H9 (cell line): Measurements from ENCODE around the gene TMTC3. TPM values are rescaled to one million over a fixed set of nuclear protein-coding genes. Genes with fewer than 3 reads are reported as not detected.

Experiments used
- DNase-seq: peaks from one replicate; pipeline ENCODE4 v3.0.0-alpha.2; 2017
- H2AFZ ChIP-seq: one replicate; pipeline ENCODE4 v1.6.1; 2013; ENCODE audit warnings: mild to moderate bottlenecking, low read length, control low read depth, moderate library complexity
- H2AK5ac ChIP-seq: 2 replicates; pipeline ENCODE4 v1.6.1; 2013; ENCODE audit warnings: low read length, control low read depth, mixed read lengths; ENCODE audit not compliant: insufficient read length
- H2BK120ac ChIP-seq: one replicate; pipeline ENCODE4 v1.6.1; 2013; ENCODE audit warnings: low read depth, mild to moderate bottlenecking, low read length, control low read depth, inconsistent platforms; ENCODE audit not compliant: poor library complexity, severe bottlenecking
- H2BK12ac ChIP-seq: 2 replicates; pipeline ENCODE4 v1.6.1; 2013; ENCODE audit warnings: low read length, control low read depth, mixed read lengths, low read depth; ENCODE audit not compliant: insufficient read length
- H2BK15ac ChIP-seq: 2 replicates; pipeline ENCODE4 v1.6.1; 2013; ENCODE audit warnings: low read depth, low read length, control low read depth
- H2BK20ac ChIP-seq: one replicate; pipeline ENCODE4 v1.6.1; 2013; ENCODE audit warnings: low read depth, mild to moderate bottlenecking, low read length, control low read depth, inconsistent platforms; ENCODE audit not compliant: poor library complexity, severe bottlenecking
- H2BK5ac ChIP-seq: 2 replicates; pipeline ENCODE4 v1.6.1; 2013; ENCODE audit warnings: low read length, control low read depth, mixed read lengths; ENCODE audit not compliant: insufficient read length
- H3K14ac ChIP-seq: 2 replicates; pipeline ENCODE4 v1.6.1; 2013; ENCODE audit warnings: low read length, control low read depth; ENCODE audit not compliant: insufficient read depth
- H3K18ac ChIP-seq: 2 replicates; pipeline ENCODE4 v1.6.1; 2013; ENCODE audit warnings: low read depth, mild to moderate bottlenecking, mixed read lengths, low read length, control low read depth; ENCODE audit not compliant: insufficient read length
- H3K23ac ChIP-seq: 2 replicates; pipeline ENCODE4 v1.6.1; 2013; ENCODE audit warnings: low read length, control low read depth, mixed read lengths, low read depth; ENCODE audit not compliant: insufficient read length
- H3K23me2 ChIP-seq: 2 replicates; pipeline ENCODE4 v1.6.1; 2013; ENCODE audit warnings: low read depth, mild to moderate bottlenecking, mixed read lengths, low read length, control low read depth; ENCODE audit not compliant: insufficient read length, poor library complexity, severe bottlenecking
- H3K27ac ChIP-seq: 2 replicates; pipeline ENCODE4 v1.5.1; 2013; ENCODE audit warnings: low read length, control low read depth, mixed read lengths, low read depth; ENCODE audit not compliant: insufficient read length
- H3K27me3 ChIP-seq: 2 replicates; pipeline ENCODE4 v1.6.1; 2013; ENCODE audit warnings: low read length, control low read depth, inconsistent platforms; ENCODE audit not compliant: insufficient read depth
- H3K4ac ChIP-seq: 2 replicates; pipeline ENCODE4 v1.6.1; 2013; ENCODE audit warnings: low read depth, mild to moderate bottlenecking, control low read depth, inconsistent platforms, low read length, moderate library complexity
- H3K4me1 ChIP-seq: 2 replicates; pipeline ENCODE4 v1.6.1; 2013; ENCODE audit warnings: low read length, control low read depth, inconsistent platforms; ENCODE audit not compliant: insufficient read depth
- H3K4me2 ChIP-seq: 2 replicates; pipeline ENCODE4 v1.6.1; 2013; ENCODE audit warnings: low read length, control low read depth, mixed read lengths; ENCODE audit not compliant: insufficient read length, insufficient read depth
- H3K56ac ChIP-seq: 2 replicates; pipeline ENCODE4 v1.6.1; 2013; ENCODE audit warnings: low read depth, mild to moderate bottlenecking, mixed read lengths, low read length, control low read depth; ENCODE audit not compliant: insufficient read length
- H3K79me1 ChIP-seq: 2 replicates; pipeline ENCODE4 v1.6.1; 2013; ENCODE audit warnings: low read depth, mild to moderate bottlenecking, moderate library complexity, low read length, control low read depth, inconsistent platforms; ENCODE audit not compliant: insufficient read depth, poor library complexity, severe bottlenecking
- H3K79me2 ChIP-seq: 2 replicates; pipeline ENCODE4 v1.6.1; 2013; ENCODE audit warnings: low read length, control low read depth, inconsistent platforms; ENCODE audit not compliant: insufficient read depth
- H3K9ac ChIP-seq: 2 replicates; pipeline ENCODE4 v1.6.1; 2013; ENCODE audit warnings: low read length, control low read depth, mixed read lengths; ENCODE audit not compliant: insufficient read length; ENCODE audit errors: extremely low read depth
- H3K9me3 ChIP-seq: one replicate; pipeline ENCODE4 v1.6.1; 2013; ENCODE audit warnings: low read depth, low read length, inconsistent platforms; ENCODE audit not compliant: control insufficient read depth
- H3T11ph ChIP-seq: one replicate; pipeline ENCODE4 v1.6.1; 2013; ENCODE audit warnings: mild to moderate bottlenecking, low read length, control low read depth, inconsistent platforms
- H4K20me1 ChIP-seq: one replicate; pipeline ENCODE4 v1.6.1; 2013; ENCODE audit not compliant: control insufficient read depth, insufficient read length, insufficient read depth
- H4K5ac ChIP-seq: 2 replicates; pipeline ENCODE4 v1.6.1; 2013; ENCODE audit warnings: low read depth, mild to moderate bottlenecking, mixed read lengths, low read length, control low read depth; ENCODE audit not compliant: insufficient read length
- H4K8ac ChIP-seq: replicated peaks from 2 replicates; pipeline ENCODE4 v1.6.1; 2013; ENCODE audit warnings: low read length, control low read depth, mixed read lengths, low read depth; ENCODE audit not compliant: insufficient read length
- H4K91ac ChIP-seq: 2 replicates; pipeline ENCODE4 v1.6.1; 2013; ENCODE audit warnings: low read depth, mild to moderate bottlenecking, moderate library complexity, mixed read lengths, low read length, control low read depth; ENCODE audit not compliant: insufficient read length
- H3K27ac Mint-ChIP-seq, 3 experiments: 2 replicates in 2 of 3; 3 replicates in 1 of 3; pipeline ENCODE4 v1.8.0; 2020 to 2021; ENCODE audit warnings: mixed read lengths in 3 of 3, mild to moderate bottlenecking in 1 of 3, moderate library complexity in 1 of 3
- H3K27me3 Mint-ChIP-seq: 2 replicates; pipeline ENCODE4 v1.8.0; 2021; ENCODE audit warnings: low read depth, mild to moderate bottlenecking, moderate library complexity, mixed read lengths
- H3K36me3 Mint-ChIP-seq, 3 experiments: 2 replicates in 2 of 3; 3 replicates in 1 of 3; pipeline ENCODE4 v1.8.0; 2020 to 2021; ENCODE audit warnings: low read depth in 3 of 3, mixed read lengths in 3 of 3; ENCODE audit not compliant: insufficient read depth in 1 of 3
- H3K4me1 Mint-ChIP-seq, 2 experiments: 2 replicates each; pipeline ENCODE4 v1.8.0; 2020; ENCODE audit warnings: mixed read lengths in 2 of 2
- H3K4me3 Mint-ChIP-seq, 2 experiments: 2 replicates in 1 of 2; 3 replicates in 1 of 2; pipeline ENCODE4 v1.8.0; 2020 to 2021; ENCODE audit warnings: mild to moderate bottlenecking in 2 of 2, mixed read lengths in 2 of 2, moderate library complexity in 1 of 2
- H3K9me3 Mint-ChIP-seq, 2 experiments: 2 replicates in 1 of 2; 3 replicates in 1 of 2; pipeline ENCODE4 v1.8.0; 2020; ENCODE audit warnings: mild to moderate bottlenecking in 2 of 2, mixed read lengths in 2 of 2, moderate library complexity in 1 of 2
- WGBS: extraction: QIAGEN DNeasy Blood & Tissue Kit; methylation state at CpG from one replicate; pipeline ENCODE4 v1.1.7; 2013; ENCODE audit warnings: missing lambda C conversion rate, low lambda C conversion rate, mixed read lengths; ENCODE audit not compliant: insufficient read length; ENCODE audit errors: extremely low coverage; 5-methylcytosine and 5-hydroxymethylcytosine counted together
- total RNA-seq: library from RNA; stranded (reverse); gene quantifications from 2 replicates; pipeline ENCODE4 v1.2.1, GENCODE V29; 2021
- TF ChIP-seq, protein P1 (sequence below): fragments of 200-600 bp; sonication (generic); conservative IDR thresholded peaks from 3 replicates; pipeline ENCODE4 v1.8.0; 2021; ENCODE audit warnings: antibody characterized with exemption, mild to moderate bottlenecking

The TMTC3 gene
- total RNA-seq, 1 experiment from 2014 or later = 37.7 TPM

DNA sequence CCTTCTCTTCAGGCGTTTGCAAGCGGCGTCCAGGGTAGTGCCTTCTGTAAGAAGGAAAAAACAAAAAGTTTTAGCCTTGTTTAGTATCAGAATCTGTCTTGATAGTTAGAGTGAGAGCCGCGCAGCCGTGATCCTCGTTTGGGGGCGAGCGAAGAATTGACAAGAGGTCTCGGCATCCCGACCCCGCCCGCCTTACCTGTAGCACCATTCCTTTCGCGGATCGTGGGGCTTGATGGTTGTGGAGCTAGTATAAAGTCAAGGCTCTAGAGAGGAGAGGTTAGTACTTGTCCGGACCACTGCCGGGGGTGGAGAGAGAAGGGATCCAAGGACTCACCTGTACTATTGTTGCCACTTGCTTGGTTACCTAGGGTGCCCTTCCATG, 494 bp downstream of the TMTC3 start:
- no peaks in the 10 kb centered on the region for H3K27me3 ChIP-seq
- Mint-ChIP-seq H3K27ac (peak overlapping the region; percentile 65 to 94 (median 80); a peak in 6 of 7 replicates), H3K4me3 (peak overlapping the region; percentile 88 to 97), H3K9me3 (no peaks in the 10 kb centered on the region), H3K36me3 (peaks cover 0 to 7% (median 0%) of the 10 kb centered on the region in 3 experiments; a peak in 3 of 7 replicates), H3K4me1 (peaks cover 32 to 35% of the 10 kb centered on the region in 2 experiments), H3K27me3 (no peaks in the 10 kb centered on the region)
- H3K4me1 ChIP-seq = peaks cover 5% of the 10 kb centered on the region; the same call in 1 of the 2 replicates
- H2AFZ ChIP-seq = no peak overlapping the region
- peak overlapping the region; percentile 93 for H3K9ac ChIP-seq
- H3K79me2 ChIP-seq = peaks cover 5% of the 10 kb centered on the region; the same call in 1 of the 2 replicates
- H3K4ac ChIP-seq = no peak overlapping the region
- H3K18ac ChIP-seq = no peak overlapping the region
- H2BK120ac ChIP-seq = no peak overlapping the region
- no peaks in the 10 kb centered on the region for H3K9me3 ChIP-seq
- no peak overlapping the region for H2AK5ac ChIP-seq
- no peak overlapping the region for H2BK12ac ChIP-seq
- WGBS = no CpG with 5 or more reads among the region's 18 CpGs
- no peak overlapping the region for H3T11ph ChIP-seq
- no peak overlapping the region for H3K27ac ChIP-seq
- H2BK5ac ChIP-seq = no peak overlapping the region
- H3K23ac ChIP-seq = no peak overlapping the region
- TF ChIP-seq, protein P1, sequence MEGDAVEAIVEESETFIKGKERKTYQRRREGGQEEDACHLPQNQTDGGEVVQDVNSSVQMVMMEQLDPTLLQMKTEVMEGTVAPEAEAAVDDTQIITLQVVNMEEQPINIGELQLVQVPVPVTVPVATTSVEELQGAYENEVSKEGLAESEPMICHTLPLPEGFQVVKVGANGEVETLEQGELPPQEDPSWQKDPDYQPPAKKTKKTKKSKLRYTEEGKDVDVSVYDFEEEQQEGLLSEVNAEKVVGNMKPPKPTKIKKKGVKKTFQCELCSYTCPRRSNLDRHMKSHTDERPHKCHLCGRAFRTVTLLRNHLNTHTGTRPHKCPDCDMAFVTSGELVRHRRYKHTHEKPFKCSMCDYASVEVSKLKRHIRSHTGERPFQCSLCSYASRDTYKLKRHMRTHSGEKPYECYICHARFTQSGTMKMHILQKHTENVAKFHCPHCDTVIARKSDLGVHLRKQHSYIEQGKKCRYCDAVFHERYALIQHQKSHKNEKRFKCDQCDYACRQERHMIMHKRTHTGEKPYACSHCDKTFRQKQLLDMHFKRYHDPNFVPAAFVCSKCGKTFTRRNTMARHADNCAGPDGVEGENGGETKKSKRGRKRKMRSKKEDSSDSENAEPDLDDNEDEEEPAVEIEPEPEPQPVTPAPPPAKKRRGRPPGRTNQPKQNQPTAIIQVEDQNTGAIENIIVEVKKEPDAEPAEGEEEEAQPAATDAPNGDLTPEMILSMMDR = no peak
- H3K79me1 ChIP-seq = no peaks in the 10 kb centered on the region
- no peak overlapping the region for H2BK15ac ChIP-seq
- no peak overlapping the region for H3K56ac ChIP-seq
- H3K23me2 ChIP-seq = no peaks in the 10 kb centered on the region
- H3K4me2 ChIP-seq = peak overlapping the region; percentile 75
- peak overlapping the region; percentile 81 for H3K14ac ChIP-seq
- no peak overlapping the region for H2BK20ac ChIP-seq
- no peak overlapping the region for H4K5ac ChIP-seq
- peak; percentile 47 for DNase-seq
- H4K8ac ChIP-seq = no peak overlapping the region
- no peak overlapping the region for H4K91ac ChIP-seq
- no peaks in the 10 kb centered on the region for H4K20me1 ChIP-seq
